WI38 (cell line): ENCODE measurements around the gene OLFML3.

Experiments used
- H3K4me3 ChIP-seq: 2 replicates; pipeline ENCODE4 v1.5.1; 2011; ENCODE audit warnings: low read depth, mild to moderate bottlenecking, control low read depth, low read length
- CTCF ChIP-seq: IDR thresholded peaks from 2 replicates; pipeline ENCODE4 v1.5.1; 2012; ENCODE audit warnings: low read depth, mild to moderate bottlenecking, control low read depth, low read length

The OLFML3 gene, protein sequence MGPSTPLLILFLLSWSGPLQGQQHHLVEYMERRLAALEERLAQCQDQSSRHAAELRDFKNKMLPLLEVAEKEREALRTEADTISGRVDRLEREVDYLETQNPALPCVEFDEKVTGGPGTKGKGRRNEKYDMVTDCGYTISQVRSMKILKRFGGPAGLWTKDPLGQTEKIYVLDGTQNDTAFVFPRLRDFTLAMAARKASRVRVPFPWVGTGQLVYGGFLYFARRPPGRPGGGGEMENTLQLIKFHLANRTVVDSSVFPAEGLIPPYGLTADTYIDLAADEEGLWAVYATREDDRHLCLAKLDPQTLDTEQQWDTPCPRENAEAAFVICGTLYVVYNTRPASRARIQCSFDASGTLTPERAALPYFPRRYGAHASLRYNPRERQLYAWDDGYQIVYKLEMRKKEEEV

DNA sequence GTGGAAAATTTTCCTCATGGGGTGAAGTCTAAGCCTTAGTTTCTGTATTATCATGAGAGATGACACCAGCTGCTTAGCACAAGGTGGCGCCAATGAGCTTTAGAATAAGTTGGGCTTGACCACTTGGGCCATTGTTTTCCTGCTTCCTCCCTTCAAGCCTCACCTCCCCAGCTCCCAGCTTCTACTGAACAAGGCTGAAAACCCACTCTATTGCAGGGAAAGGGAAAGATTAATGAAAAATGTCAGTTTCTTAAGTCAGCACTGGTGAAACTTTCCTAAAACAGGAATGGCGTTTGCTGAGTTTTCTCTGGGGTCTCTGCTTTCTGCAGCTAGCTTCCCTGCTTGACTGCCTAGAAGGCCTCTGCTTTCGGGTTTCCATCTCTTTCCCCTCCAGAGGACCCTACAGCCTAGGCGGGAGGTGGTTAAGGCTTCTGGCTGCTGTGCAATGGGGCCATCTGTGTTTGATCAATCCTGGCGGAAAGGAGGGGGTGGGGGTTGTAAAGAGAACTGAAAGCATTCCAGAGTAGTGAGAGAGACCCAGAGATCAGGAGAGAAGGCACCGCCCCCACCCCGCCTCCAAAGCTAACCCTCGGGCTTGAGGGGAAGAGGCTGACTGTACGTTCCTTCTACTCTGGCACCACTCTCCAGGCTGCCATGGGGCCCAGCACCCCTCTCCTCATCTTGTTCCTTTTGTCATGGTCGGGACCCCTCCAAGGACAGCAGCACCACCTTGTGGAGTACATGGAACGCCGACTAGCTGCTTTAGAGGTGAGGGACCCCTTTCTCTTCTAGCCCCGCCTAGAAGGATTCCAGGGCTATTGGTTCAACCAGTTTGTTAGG is at the start of gene OLFML3:
Gene OLFML3 (plus strand): TSS at position 612 of the 840 bp plus-strand sequence. CDS start 43 bp downstream, at position 655.
- peak within 1 kb of the TSS; percentile 58 for H3K4me3 ChIP-seq
- TF ChIP-seq CTCF: peak; percentile 65

DNA sequence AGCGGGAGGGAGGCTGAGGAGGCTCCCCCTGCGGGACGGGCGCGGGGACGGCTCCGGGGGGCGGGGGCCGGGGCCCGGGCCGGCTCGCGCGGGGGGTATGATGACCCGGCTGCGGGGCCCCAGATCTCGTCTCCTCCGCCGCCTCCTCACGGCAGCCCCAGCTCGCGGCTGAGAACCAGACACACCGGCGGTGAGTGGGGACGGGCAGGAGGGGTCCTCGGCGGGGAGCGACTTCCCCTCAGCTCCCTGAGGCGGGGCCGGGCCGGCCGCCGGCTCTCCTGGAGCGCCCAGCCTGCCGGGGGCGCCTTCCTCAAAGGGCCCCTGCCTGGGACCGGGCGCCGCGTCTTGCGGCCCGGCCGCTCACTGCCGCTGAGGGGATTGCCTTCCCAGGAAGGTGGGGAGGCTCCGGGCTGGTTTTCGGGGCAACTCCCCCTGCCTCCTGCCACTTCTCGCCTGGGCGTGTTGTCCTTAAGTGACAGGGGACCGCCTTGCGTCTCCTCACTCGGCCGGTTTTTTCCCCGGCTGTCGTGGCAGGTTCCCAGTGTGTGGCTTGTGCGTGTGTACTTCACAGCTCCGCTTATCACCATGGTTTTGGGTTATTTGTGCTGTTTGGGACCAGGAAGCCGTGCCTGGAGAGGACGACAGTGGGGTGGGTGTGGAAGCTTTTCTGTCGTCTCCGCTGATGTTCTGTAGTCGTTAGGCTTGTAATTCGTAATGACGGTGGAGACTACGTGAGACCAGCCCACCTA is 49.4 kb upstream of the OLFML3 start:
- peak overlapping the region; percentile 99 for H3K4me3 ChIP-seq
- TF ChIP-seq CTCF: no peak

DNA sequence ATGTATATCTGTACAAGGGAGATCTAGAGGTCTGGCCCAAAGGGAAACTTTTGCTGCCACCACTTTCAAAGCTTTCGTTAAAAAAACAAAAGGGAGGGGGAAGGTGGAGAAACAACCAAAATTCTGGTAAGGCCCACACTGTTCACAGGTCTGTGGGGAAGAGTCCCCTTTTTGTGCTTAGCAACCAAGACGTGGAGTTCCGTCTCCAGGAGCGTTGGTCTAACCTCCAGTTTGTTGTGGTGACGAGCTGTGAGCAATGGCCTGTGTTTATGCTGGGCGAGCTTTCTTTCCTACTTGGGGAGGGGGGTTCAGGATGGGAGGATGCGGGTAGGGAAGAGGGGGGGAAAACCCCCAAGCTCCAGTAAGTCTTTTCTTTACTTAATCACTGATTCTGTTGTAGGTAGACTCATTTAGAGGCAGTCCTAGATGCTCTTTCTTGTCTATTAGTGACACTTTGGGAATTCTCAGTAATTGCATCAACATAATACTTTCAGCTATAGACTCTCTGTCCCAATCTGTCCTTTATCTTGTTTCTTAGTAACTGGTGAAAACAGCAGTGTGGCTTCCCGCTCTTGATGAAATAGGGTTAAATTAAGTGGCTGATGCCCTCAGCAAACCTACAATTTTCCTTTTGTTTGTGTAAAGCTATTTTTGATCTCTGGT is 48.6 kb upstream of the OLFML3 start:
- TF ChIP-seq CTCF: no peak
- peak overlapping the region; percentile 99 for H3K4me3 ChIP-seq

DNA sequence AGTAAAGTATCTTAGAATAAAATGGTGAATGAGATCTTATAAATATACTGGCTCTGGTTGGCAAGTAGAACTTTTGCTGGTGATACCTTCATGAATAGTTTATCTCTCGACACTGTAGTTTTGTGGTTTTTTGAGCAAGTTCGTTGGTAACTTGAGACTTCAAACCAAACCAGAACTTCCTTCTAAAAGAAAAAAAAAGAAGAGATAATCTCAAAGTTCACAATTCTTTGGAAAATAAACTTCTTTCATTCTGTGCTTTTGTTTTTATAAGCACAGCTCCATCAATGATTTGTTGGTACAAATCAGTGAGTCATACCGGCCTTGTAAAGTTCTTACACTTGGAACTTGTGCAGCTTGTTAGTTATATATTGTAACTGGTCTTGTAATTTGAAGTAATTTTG is 47.8 kb upstream of the OLFML3 start:
- peak overlapping the region; percentile 99 for H3K4me3 ChIP-seq
- TF ChIP-seq CTCF: no peak

DNA sequence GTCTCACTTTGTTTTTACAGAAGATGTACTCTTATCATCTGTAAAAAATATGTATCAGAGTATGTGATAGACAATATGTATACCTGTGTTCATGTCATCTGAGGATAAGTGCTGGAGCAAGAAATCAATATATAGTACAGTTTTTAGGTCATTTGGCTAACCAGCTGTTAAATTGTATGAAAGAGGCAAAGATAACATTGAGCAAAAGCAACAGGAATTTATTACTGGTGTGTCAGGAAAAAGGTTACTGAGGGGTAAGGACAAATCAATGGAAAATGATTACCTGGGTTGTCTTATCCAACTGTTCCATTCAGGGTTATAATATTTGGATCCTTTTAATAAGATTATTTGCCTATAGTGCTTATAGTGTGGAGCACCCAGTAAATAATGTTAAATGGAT is 45.3 kb upstream of the OLFML3 start:
- no peak overlapping the region for H3K4me3 ChIP-seq
- no peak for TF ChIP-seq CTCF

- TF ChIP-seq CTCF: no peak
- no peak overlapping the region for H3K4me3 ChIP-seq
These were observed 44.7 kb upstream of the OLFML3 start for GRCh38 chr1:113934511-113935055.
